WTC11 (cell line): ENCODE measurements around the gene RSAD1. TPM values are rescaled to one million over a fixed set of nuclear protein-coding genes. Genes with fewer than 3 reads are reported as not detected.
A peak's percentile ranks its signal among the peaks of the same experiment; 100 is the strongest.

Experiments
- ATAC-seq: fragments of 200-7000 bp; cut with Tn5 transposase; 2 replicates; pipeline ENCODE4 v1.10.0; 2021; ENCODE audit warnings: mild to moderate bottlenecking, moderate library complexity
- CTCF ChIA-PET: fragments of 300-600 bp; sonication (Branson Sonifier 250); formaldehyde crosslinking; loops from one replicate; lab custom pipeline; 2021; ENCODE audit warnings: antibody characterized with exemption; lab: Charles Lee
- POLR2A ChIA-PET: fragments of 350-600 bp; sonication (Branson Sonifier 250); formaldehyde crosslinking; loops from one replicate; lab custom pipeline; 2021; ENCODE audit warnings: antibody characterized with exemption; lab: Charles Lee
- DNase-seq: peaks from one replicate; pipeline ENCODE4 v3.0.0; 2021; ENCODE audit warnings: low spot score
- H3K27ac Mint-ChIP-seq: 2 replicates; pipeline ENCODE4 v1.8.0; 2021; ENCODE audit warnings: mixed read lengths
- H3K27me3 Mint-ChIP-seq: 2 replicates; pipeline ENCODE4 v1.8.0; 2021; ENCODE audit warnings: low read depth, mild to moderate bottlenecking, moderate library complexity, mixed read lengths
- H3K36me3 Mint-ChIP-seq: 2 replicates; pipeline ENCODE4 v1.8.0; 2021; ENCODE audit warnings: mixed read lengths
- H3K4me1 Mint-ChIP-seq: 2 replicates; pipeline ENCODE4 v1.8.0; 2022; ENCODE audit warnings: mixed read lengths
- H3K4me3 Mint-ChIP-seq: 2 replicates; pipeline ENCODE4 v1.8.0; 2021; ENCODE audit warnings: mild to moderate bottlenecking, moderate library complexity, mixed read lengths
- H3K9me3 Mint-ChIP-seq: 2 replicates; pipeline ENCODE4 v1.8.0; 2021; ENCODE audit warnings: mixed read lengths
- CBFB ChIP-seq: sonication (generic); formaldehyde crosslinking; IDR thresholded peaks from 2 replicates; pipeline ENCODE4 v1.8.1; 2022; ENCODE audit warnings: mild to moderate bottlenecking, low read depth, missing genetic modification reagents
- FOXP1 ChIP-seq: sonication (generic); formaldehyde crosslinking; IDR thresholded peaks from 2 replicates; pipeline ENCODE4 v1.8.0; 2022; ENCODE audit warnings: missing genetic modification reagents, mild to moderate bottlenecking, moderate library complexity, borderline replicate concordance
- JAZF1 ChIP-seq: fragments of 250-450 bp; sonication (Bioruptor Pico); IDR thresholded peaks from 2 replicates; pipeline ENCODE4 v1.9.0; 2021; ENCODE audit warnings: moderate library complexity, mild to moderate bottlenecking, inconsistent platforms
- MYBL2 ChIP-seq: sonication (generic); formaldehyde crosslinking; IDR thresholded peaks from 2 replicates; pipeline ENCODE4 v1.8.1; 2023; ENCODE audit warnings: mild to moderate bottlenecking, moderate library complexity, missing genetic modification reagents
- NFATC4 ChIP-seq: fragments of 250-450 bp; sonication (Bioruptor Pico); IDR thresholded peaks from 2 replicates; pipeline ENCODE4 v1.9.0; 2021; ENCODE audit warnings: mild to moderate bottlenecking
- NR1H2 ChIP-seq: sonication (generic); formaldehyde crosslinking; IDR thresholded peaks from 2 replicates; pipeline ENCODE4 v1.9.0; 2021; ENCODE audit warnings: mild to moderate bottlenecking, moderate library complexity, missing genetic modification reagents
- OVOL2 ChIP-seq: fragments of 250-450 bp; sonication (Bioruptor Pico); IDR thresholded peaks from 2 replicates; pipeline ENCODE4 v1.9.0; 2021; ENCODE audit warnings: mild to moderate bottlenecking, borderline replicate concordance
- PRRX2 ChIP-seq: fragments of 250-450 bp; sonication (Bioruptor Pico); IDR thresholded peaks from 2 replicates; pipeline ENCODE4 v1.8.0; 2021; ENCODE audit warnings: mild to moderate bottlenecking
- RELA ChIP-seq: sonication (generic); formaldehyde crosslinking; IDR thresholded peaks from 2 replicates; pipeline ENCODE4 v1.8.1; 2022; ENCODE audit warnings: missing genetic modification reagents, mild to moderate bottlenecking, borderline replicate concordance
- SMAD3 ChIP-seq: sonication (generic); formaldehyde crosslinking; IDR thresholded peaks from 2 replicates; pipeline ENCODE4 v1.8.0; 2022; ENCODE audit warnings: missing genetic modification reagents, mild to moderate bottlenecking, borderline replicate concordance
- SOX15 ChIP-seq: fragments of 250-450 bp; sonication (Bioruptor Pico); IDR thresholded peaks from 2 replicates; pipeline ENCODE4 v1.9.0; 2021; ENCODE audit warnings: mild to moderate bottlenecking
- SP1 ChIP-seq: sonication (generic); formaldehyde crosslinking; conservative IDR thresholded peaks from 2 replicates; pipeline ENCODE4 v1.8.1; 2022; ENCODE audit warnings: missing genetic modification reagents
- ZNF121 ChIP-seq: sonication (generic); formaldehyde crosslinking; IDR thresholded peaks from 2 replicates; pipeline ENCODE4 v1.8.0; 2023; ENCODE audit warnings: missing genetic modification reagents
- total RNA-seq: library from RNA; stranded (reverse); gene quantifications from 3 replicates; pipeline ENCODE4 v1.2.3, GENCODE V29; 2021
- TF ChIP-seq, protein P1 (sequence below): fragments of 200-600 bp; IDR thresholded peaks from 2 replicates; pipeline ENCODE4 v1.8.0; 2022; ENCODE audit warnings: antibody characterized with exemption
- TF ChIP-seq, protein P2 (sequence below): sonication (generic); formaldehyde crosslinking; IDR thresholded peaks from 2 replicates; pipeline ENCODE4 v1.8.1; 2023; ENCODE audit warnings: mild to moderate bottlenecking, moderate library complexity, missing genetic modification reagents
- TF ChIP-seq, protein P3 (sequence below): sonication (generic); formaldehyde crosslinking; IDR thresholded peaks from 2 replicates; pipeline ENCODE4 v1.8.1; 2022; ENCODE audit warnings: low read depth, missing genetic modification reagents, borderline replicate concordance
- TF ChIP-seq, protein P4 (sequence below): sonication (generic); formaldehyde crosslinking; IDR thresholded peaks from 2 replicates; pipeline ENCODE4 v1.8.1; 2023; ENCODE audit warnings: mild to moderate bottlenecking, missing genetic modification reagents, moderate library complexity
- TF ChIP-seq, protein P5 (sequence below): sonication (generic); formaldehyde crosslinking; IDR thresholded peaks from 2 replicates; pipeline ENCODE4 v1.8.0; 2023; ENCODE audit warnings: missing genetic modification reagents, mild to moderate bottlenecking, borderline replicate concordance
- TF ChIP-seq, protein P6 (sequence below): sonication (generic); formaldehyde crosslinking; IDR thresholded peaks from 2 replicates; pipeline ENCODE4 v1.8.0; 2023; ENCODE audit warnings: missing genetic modification reagents

Gene RSAD1
- total RNA-seq, 1 experiment from 2014 or later = 35.1 TPM

DNA sequence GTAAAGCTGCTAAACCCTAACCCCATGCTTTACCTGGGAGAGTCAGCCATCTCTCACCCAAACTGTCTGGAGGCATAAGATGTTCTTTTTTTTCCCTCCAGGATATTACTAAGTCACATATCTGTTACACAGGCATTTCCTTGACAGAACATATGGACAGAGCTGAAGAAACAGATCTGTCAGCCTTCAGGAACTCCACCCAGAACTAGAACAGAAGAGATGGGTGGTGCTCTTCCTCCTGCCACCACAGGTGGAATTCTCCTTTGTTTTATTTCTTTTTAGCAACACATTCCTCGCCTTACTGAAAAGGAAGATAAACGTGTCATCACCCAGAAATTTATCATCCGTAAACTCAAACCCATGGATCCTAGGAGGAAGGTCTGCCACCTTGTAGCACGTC is 38.4 kb downstream of the RSAD1 start:
- TF ChIP-seq SOX15 (CRISPR knock-in tag) (no peak), SP1 (CRISPR knock-in tag) (no peak)
- POLR2A ChIA-PET = no interaction called here
- H3K9me3 Mint-ChIP-seq = no peaks in the 10 kb centered on the region
- H3K4me3 Mint-ChIP-seq = no peak overlapping the region
- H3K27me3 Mint-ChIP-seq = peaks cover 3% of the 10 kb centered on the region
- no peak for DNase-seq
- ATAC-seq = no peak
- peaks cover 15% of the 10 kb centered on the region for H3K4me1 Mint-ChIP-seq
- no peak overlapping the region for H3K27ac Mint-ChIP-seq
- H3K36me3 Mint-ChIP-seq = no peaks in the 10 kb centered on the region
- CTCF ChIA-PET = interaction anchor here (0.6 to 1.8 kb wide), 2 partner anchors 10 to 15 kb away, joined by 3 to 5 read pairs; no protein-coding TSS in a partner anchor

DNA sequence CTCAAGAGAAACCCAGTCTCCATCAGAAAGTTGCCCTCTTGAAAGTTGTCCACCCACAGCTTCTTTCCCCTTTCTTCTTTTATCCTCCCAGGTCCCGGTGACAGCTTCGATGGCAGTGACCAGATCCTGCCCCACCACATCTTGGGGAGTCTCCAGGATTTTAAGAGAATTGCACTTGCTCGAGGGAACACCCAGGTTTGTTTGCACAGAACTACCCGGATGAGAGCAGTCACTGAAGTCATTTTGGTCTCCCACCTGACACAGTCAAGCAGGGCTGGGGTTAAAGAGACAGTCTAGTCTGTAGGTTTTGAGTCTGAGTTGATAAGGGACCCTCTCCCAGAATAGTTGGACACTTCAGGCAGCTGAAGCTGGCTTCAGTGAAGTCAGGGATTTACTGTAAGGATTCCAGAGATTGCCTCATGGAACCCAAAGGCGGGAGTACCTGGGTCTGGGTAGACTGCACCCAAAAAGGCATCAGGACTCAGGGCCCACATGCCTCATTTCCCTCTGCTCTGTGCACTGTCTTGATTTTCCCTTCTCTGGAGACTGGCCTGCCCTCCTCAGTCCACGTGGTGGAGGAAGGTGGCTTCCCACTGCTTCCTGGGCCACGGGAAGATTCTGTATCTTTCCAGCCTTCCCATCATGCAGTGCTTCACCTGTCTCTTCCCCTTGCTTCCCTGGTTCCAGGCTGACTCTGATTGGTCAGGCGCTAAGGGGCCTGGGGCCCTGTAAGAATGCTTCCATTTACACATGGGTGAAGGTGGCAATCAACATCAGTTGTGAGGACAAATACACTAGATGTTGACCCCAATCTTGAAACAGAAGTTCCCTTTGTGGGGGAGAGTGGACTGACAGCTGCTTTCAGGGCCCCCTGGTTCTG is 39.1 kb downstream of the RSAD1 start:
- Mint-ChIP-seq H3K4me1 (peaks cover 15% of the 10 kb centered on the region), H3K4me3 (no peak overlapping the region), H3K27ac (no peak overlapping the region), H3K27me3 (peaks cover 3% of the 10 kb centered on the region), H3K9me3 (no peaks in the 10 kb centered on the region), H3K36me3 (no peaks in the 10 kb centered on the region)
- ChIA-PET CTCF (interaction anchor here (0.6 to 1.5 kb wide), 2 partner anchors 9 to 17 kb away, joined by 3 to 4 read pairs; no protein-coding TSS in a partner anchor), POLR2A (no interaction called here)
- ATAC-seq = 0 out of 2 replicates have a peak, but pooled peaks have one; percentile 16
- no peak for DNase-seq
- TF ChIP-seq, protein P1, sequence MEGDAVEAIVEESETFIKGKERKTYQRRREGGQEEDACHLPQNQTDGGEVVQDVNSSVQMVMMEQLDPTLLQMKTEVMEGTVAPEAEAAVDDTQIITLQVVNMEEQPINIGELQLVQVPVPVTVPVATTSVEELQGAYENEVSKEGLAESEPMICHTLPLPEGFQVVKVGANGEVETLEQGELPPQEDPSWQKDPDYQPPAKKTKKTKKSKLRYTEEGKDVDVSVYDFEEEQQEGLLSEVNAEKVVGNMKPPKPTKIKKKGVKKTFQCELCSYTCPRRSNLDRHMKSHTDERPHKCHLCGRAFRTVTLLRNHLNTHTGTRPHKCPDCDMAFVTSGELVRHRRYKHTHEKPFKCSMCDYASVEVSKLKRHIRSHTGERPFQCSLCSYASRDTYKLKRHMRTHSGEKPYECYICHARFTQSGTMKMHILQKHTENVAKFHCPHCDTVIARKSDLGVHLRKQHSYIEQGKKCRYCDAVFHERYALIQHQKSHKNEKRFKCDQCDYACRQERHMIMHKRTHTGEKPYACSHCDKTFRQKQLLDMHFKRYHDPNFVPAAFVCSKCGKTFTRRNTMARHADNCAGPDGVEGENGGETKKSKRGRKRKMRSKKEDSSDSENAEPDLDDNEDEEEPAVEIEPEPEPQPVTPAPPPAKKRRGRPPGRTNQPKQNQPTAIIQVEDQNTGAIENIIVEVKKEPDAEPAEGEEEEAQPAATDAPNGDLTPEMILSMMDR = no peak
- no peak for TF ChIP-seq NFATC4 (CRISPR knock-in tag)
- TF ChIP-seq, protein P2, sequence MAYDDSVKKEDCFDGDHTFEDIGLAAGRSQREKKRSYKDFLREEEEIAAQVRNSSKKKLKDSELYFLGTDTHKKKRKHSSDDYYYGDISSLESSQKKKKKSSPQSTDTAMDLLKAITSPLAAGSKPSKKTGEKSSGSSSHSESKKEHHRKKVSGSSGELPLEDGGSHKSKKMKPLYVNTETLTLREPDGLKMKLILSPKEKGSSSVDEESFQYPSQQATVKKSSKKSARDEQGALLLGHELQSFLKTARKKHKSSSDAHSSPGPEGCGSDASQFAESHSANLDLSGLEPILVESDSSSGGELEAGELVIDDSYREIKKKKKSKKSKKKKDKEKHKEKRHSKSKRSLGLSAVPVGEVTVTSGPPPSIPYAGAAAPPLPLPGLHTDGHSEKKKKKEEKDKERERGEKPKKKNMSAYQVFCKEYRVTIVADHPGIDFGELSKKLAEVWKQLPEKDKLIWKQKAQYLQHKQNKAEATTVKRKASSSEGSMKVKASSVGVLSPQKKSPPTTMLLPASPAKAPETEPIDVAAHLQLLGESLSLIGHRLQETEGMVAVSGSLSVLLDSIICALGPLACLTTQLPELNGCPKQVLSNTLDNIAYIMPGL (CRISPR knock-in tag) = no peak
- no peak for TF ChIP-seq ZNF121
- TF ChIP-seq NR1H2 (CRISPR knock-in tag) = no peak
- TF ChIP-seq, protein P3, sequence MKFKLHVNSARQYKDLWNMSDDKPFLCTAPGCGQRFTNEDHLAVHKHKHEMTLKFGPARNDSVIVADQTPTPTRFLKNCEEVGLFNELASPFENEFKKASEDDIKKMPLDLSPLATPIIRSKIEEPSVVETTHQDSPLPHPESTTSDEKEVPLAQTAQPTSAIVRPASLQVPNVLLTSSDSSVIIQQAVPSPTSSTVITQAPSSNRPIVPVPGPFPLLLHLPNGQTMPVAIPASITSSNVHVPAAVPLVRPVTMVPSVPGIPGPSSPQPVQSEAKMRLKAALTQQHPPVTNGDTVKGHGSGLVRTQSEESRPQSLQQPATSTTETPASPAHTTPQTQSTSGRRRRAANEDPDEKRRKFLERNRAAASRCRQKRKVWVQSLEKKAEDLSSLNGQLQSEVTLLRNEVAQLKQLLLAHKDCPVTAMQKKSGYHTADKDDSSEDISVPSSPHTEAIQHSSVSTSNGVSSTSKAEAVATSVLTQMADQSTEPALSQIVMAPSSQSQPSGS = no peak
- no peak for TF ChIP-seq OVOL2 (CRISPR knock-in tag)
- no peak for TF ChIP-seq MYBL2 (CRISPR knock-in tag)
- no peak for TF ChIP-seq CBFB (CRISPR knock-in tag)
- TF ChIP-seq RELA (CRISPR knock-in tag) = no peak
- TF ChIP-seq, protein P4, sequence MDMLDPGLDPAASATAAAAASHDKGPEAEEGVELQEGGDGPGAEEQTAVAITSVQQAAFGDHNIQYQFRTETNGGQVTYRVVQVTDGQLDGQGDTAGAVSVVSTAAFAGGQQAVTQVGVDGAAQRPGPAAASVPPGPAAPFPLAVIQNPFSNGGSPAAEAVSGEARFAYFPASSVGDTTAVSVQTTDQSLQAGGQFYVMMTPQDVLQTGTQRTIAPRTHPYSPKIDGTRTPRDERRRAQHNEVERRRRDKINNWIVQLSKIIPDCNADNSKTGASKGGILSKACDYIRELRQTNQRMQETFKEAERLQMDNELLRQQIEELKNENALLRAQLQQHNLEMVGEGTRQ (CRISPR knock-in tag) = no peak
- TF ChIP-seq, protein P5, sequence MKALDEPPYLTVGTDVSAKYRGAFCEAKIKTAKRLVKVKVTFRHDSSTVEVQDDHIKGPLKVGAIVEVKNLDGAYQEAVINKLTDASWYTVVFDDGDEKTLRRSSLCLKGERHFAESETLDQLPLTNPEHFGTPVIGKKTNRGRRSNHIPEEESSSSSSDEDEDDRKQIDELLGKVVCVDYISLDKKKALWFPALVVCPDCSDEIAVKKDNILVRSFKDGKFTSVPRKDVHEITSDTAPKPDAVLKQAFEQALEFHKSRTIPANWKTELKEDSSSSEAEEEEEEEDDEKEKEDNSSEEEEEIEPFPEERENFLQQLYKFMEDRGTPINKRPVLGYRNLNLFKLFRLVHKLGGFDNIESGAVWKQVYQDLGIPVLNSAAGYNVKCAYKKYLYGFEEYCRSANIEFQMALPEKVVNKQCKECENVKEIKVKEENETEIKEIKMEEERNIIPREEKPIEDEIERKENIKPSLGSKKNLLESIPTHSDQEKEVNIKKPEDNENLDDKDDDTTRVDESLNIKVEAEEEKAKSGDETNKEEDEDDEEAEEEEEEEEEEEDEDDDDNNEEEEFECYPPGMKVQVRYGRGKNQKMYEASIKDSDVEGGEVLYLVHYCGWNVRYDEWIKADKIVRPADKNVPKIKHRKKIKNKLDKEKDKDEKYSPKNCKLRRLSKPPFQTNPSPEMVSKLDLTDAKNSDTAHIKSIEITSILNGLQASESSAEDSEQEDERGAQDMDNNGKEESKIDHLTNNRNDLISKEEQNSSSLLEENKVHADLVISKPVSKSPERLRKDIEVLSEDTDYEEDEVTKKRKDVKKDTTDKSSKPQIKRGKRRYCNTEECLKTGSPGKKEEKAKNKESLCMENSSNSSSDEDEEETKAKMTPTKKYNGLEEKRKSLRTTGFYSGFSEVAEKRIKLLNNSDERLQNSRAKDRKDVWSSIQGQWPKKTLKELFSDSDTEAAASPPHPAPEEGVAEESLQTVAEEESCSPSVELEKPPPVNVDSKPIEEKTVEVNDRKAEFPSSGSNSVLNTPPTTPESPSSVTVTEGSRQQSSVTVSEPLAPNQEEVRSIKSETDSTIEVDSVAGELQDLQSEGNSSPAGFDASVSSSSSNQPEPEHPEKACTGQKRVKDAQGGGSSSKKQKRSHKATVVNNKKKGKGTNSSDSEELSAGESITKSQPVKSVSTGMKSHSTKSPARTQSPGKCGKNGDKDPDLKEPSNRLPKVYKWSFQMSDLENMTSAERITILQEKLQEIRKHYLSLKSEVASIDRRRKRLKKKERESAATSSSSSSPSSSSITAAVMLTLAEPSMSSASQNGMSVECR (CRISPR knock-in tag) = no peak
- TF ChIP-seq PRRX2 = no peak
- no peak for TF ChIP-seq SOX15 (CRISPR knock-in tag)
- no peak for TF ChIP-seq SMAD3 (CRISPR knock-in tag)
- TF ChIP-seq JAZF1 (CRISPR knock-in tag) = no peak
- TF ChIP-seq FOXP1 = no peak
- TF ChIP-seq, protein P6, sequence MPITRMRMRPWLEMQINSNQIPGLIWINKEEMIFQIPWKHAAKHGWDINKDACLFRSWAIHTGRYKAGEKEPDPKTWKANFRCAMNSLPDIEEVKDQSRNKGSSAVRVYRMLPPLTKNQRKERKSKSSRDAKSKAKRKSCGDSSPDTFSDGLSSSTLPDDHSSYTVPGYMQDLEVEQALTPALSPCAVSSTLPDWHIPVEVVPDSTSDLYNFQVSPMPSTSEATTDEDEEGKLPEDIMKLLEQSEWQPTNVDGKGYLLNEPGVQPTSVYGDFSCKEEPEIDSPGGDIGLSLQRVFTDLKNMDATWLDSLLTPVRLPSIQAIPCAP (CRISPR knock-in tag) = no peak
